Measurements from ENCODE around the gene ZNF575. TPM values are rescaled to one million over a fixed set of nuclear protein-coding genes. Genes with fewer than 3 reads are reported as not detected.
A peak's percentile ranks its signal among the peaks of the same experiment; 100 is the strongest.

Gene ZNF575
- total RNA-seq: 0.62 TPM

GRCh38 chr19:43532962-43533545 is at the start of gene ZNF575:
Gene ZNF575 (plus strand): TSS chr19:43533188. CDS start chr19:43534423, 1,235 bp downstream.
- peak; percentile 93 for DNase-seq

- no peak for DNase-seq
Measured at GRCh38 chr19:43483281-43483680, 49.7 kb upstream of the ZNF575 start.

- no peak for DNase-seq
Measured at GRCh38 chr19:43485951-43486350, 47.0 kb upstream of the ZNF575 start.

GRCh38 chr19:43486412-43486811 is 46.6 kb upstream of the ZNF575 start:
- no peak for DNase-seq

GRCh38 chr19:43488179-43488578 is 44.8 kb upstream of the ZNF575 start:
- no peak for DNase-seq

GRCh38 chr19:43489310-43489709 is 43.7 kb upstream of the ZNF575 start:
- DNase-seq: no peak

GRCh38 chr19:43489979-43490599 is 42.9 kb upstream of the ZNF575 start:
- no peak for DNase-seq

- DNase-seq: no peak
Measured at GRCh38 chr19:43490759-43491158, 42.2 kb upstream of the ZNF575 start.

- DNase-seq: no peak
Measured at GRCh38 chr19:43495082-43495481, 37.9 kb upstream of the ZNF575 start.

- DNase-seq: no peak
Measured at GRCh38 chr19:43496960-43497359, 36.0 kb upstream of the ZNF575 start.

GRCh38 chr19:43498233-43498842 is 34.6 kb upstream of the ZNF575 start:
- DNase-seq: no peak

GRCh38 chr19:43499042-43499441 is 33.9 kb upstream of the ZNF575 start:
- DNase-seq: no peak

GRCh38 chr19:43501661-43502418 is 31.1 kb upstream of the ZNF575 start:
- no peak for DNase-seq

GRCh38 chr19:43502419-43502976 is 30.5 kb upstream of the ZNF575 start:
- DNase-seq: no peak

GRCh38 chr19:43503501-43504425 is 29.2 kb upstream of the ZNF575 start:
- peak; percentile 92 for DNase-seq

GRCh38 chr19:43504426-43505185 is 28.4 kb upstream of the ZNF575 start, which contains the start of gene PHLDB3:
Gene PHLDB3 (minus strand): TSS chr19:43504746. CDS start chr19:43504118, 628 bp downstream.
- DNase-seq: no peak

- DNase-seq: no peak
Measured at GRCh38 chr19:43505186-43505456, 27.9 kb upstream of the ZNF575 start.

- no peak for DNase-seq
Measured at GRCh38 chr19:43505941-43506340, 27.0 kb upstream of the ZNF575 start.

GRCh38 chr19:43506629-43507028 is 26.4 kb upstream of the ZNF575 start:
- no peak for DNase-seq

- DNase-seq: no peak
Measured at GRCh38 chr19:43507880-43508279, 25.1 kb upstream of the ZNF575 start.

- no peak for DNase-seq
Measured at GRCh38 chr19:43510713-43511112, 22.3 kb upstream of the ZNF575 start.
